ENCODE results near the gene PRMT5. TPM values are rescaled to one million over a fixed set of nuclear protein-coding genes. Genes with fewer than 3 reads are reported as not detected.
A peak's percentile ranks its signal among the peaks of the same experiment; 100 is the strongest.

PRMT5 gene
- total and polyA plus RNA-seq, 9 donors = 41.8 to 85.2 (median 69.1) TPM

- peaks cover 14% of the 10 kb centered on the region for H3K4me1 ChIP-seq (ENCODE audit: control insufficient read depth, insufficient read depth, low read length)
- H3K27ac ChIP-seq (ENCODE audit: low read length) = peak overlapping the region; percentile 97
- no peaks in the 10 kb centered on the region for H3K9me3 ChIP-seq (replicated peaks; ENCODE audit: control insufficient read depth, low read depth, low read length)
- WGBS (ENCODE audit: insufficient coverage) = no CpG with 5 or more reads among the region's 1 CpG
- peaks cover 25% of the 10 kb centered on the region for H3K36me3 ChIP-seq (ENCODE audit: control insufficient read depth, insufficient read depth, low read length)
- DNase-seq = no peak
- H3K4me3 ChIP-seq (ENCODE audit: low read length) = peak overlapping the region; percentile 87
- no peaks in the 10 kb centered on the region for H3K27me3 ChIP-seq (ENCODE audit: control insufficient read depth, insufficient read depth, low read length)
Measured at GRCh38 chr14:22870811-22871223, 58.4 kb downstream of the PRMT5 start.

Other genes with a start within 250 kb of the PRMT5 start
- gene OXA1L, start 162.7 kb downstream of the PRMT5 start, total RNA-seq = 171 TPM
- gene OXA1L, start 162.7 kb downstream of the PRMT5 start, polyA plus RNA-seq (ENCODE audit: insufficient read depth in 1 of 8, insufficient read length in 8 of 8, low replicate concordance in 1 of 8) = 100 to 1,000 TPM; 181 to 242 (median 205) TPM
- 15.8 TPM for gene SLC7A7, start 113.9 kb downstream of the PRMT5 start, total RNA-seq
- gene SLC7A7, start 113.9 kb downstream of the PRMT5 start, polyA plus RNA-seq (ENCODE audit: insufficient read depth in 1 of 8, insufficient read length in 8 of 8, low replicate concordance in 1 of 8) = 10 to 100 TPM; 23.5 to 59.3 (median 29.2) TPM
- gene MRPL52, start 99.5 kb downstream of the PRMT5 start, total RNA-seq = 69.2 TPM
- gene MRPL52, start 99.5 kb downstream of the PRMT5 start, polyA plus RNA-seq (ENCODE audit: insufficient read depth in 1 of 8, insufficient read length in 8 of 8, low replicate concordance in 1 of 8) = 10 to 100 TPM; 54.3 to 85.8 (median 66.0) TPM
- 232 TPM for gene MMP14, start 92.8 kb downstream of the PRMT5 start, total RNA-seq
- gene MMP14, start 92.8 kb downstream of the PRMT5 start, polyA plus RNA-seq (ENCODE audit: insufficient read depth in 1 of 8, insufficient read length in 8 of 8, low replicate concordance in 1 of 8) = 100 to 1,000 TPM; 108 to 315 (median 188) TPM
- 14.5 TPM for gene LRP10, start 57.6 kb downstream of the PRMT5 start, total RNA-seq
- gene LRP10, start 57.6 kb downstream of the PRMT5 start, polyA plus RNA-seq (ENCODE audit: insufficient read depth in 1 of 8, insufficient read length in 8 of 8, low replicate concordance in 1 of 8) = 10 to 100 TPM; 34.1 to 49.9 (median 47.2) TPM
- 0.13 TPM for gene REM2, start 46.2 kb downstream of the PRMT5 start, total RNA-seq
- under 1 TPM in 7 of 8 donors, not detected in 1; 0.15 to 0.32 (median 0.19) TPM for gene REM2, start 46.2 kb downstream of the PRMT5 start, polyA plus RNA-seq (ENCODE audit: insufficient read depth in 1 of 8, insufficient read length in 8 of 8, low replicate concordance in 1 of 8)
- 67.6 TPM for gene RBM23, start 10.2 kb downstream of the PRMT5 start, total RNA-seq
- gene RBM23, start 10.2 kb downstream of the PRMT5 start, polyA plus RNA-seq (ENCODE audit: insufficient read depth in 1 of 8, insufficient read length in 8 of 8, low replicate concordance in 1 of 8) = 10 to 100 TPM; 51.7 to 66.3 (median 55.8) TPM
- gene HAUS4, start 27.7 kb upstream of the PRMT5 start, total RNA-seq = 39.3 TPM
- gene HAUS4, start 27.7 kb upstream of the PRMT5 start, polyA plus RNA-seq (ENCODE audit: insufficient read depth in 1 of 8, insufficient read length in 8 of 8, low replicate concordance in 1 of 8) = 10 to 100 TPM; 31.2 to 42.9 (median 38.0) TPM
- gene AJUBA, start 53.2 kb upstream of the PRMT5 start, total RNA-seq = 30.5 TPM
- 10 to 100 TPM; 33.5 to 48.6 (median 41.2) TPM for gene AJUBA, start 53.2 kb upstream of the PRMT5 start, polyA plus RNA-seq (ENCODE audit: insufficient read depth in 1 of 8, insufficient read length in 8 of 8, low replicate concordance in 1 of 8)
- gene C14orf93, start 80.8 kb upstream of the PRMT5 start, total RNA-seq = 10.0 TPM
- 10 to 100 TPM in 5 of 8 donors, 1 to 10 TPM in 3; 8.8 to 15.9 (median 11.2) TPM for gene C14orf93, start 80.8 kb upstream of the PRMT5 start, polyA plus RNA-seq (ENCODE audit: insufficient read depth in 1 of 8, insufficient read length in 8 of 8, low replicate concordance in 1 of 8)
- gene PSMB5, start 105.5 kb upstream of the PRMT5 start, total RNA-seq = 154 TPM
- gene PSMB5, start 105.5 kb upstream of the PRMT5 start, polyA plus RNA-seq (ENCODE audit: insufficient read depth in 1 of 8, insufficient read length in 8 of 8, low replicate concordance in 1 of 8) = 100 to 1,000 TPM; 221 to 278 (median 253) TPM
- not detected for gene PSMB11, start 112.8 kb upstream of the PRMT5 start, total RNA-seq
- gene PSMB11, start 112.8 kb upstream of the PRMT5 start, polyA plus RNA-seq (ENCODE audit: insufficient read depth in 1 of 8, insufficient read length in 8 of 8, low replicate concordance in 1 of 8) = not detected
- gene CDH24, start 128.1 kb upstream of the PRMT5 start, total RNA-seq = 2.1 TPM
- 1 to 10 TPM; 3.0 to 6.8 (median 5.0) TPM for gene CDH24, start 128.1 kb upstream of the PRMT5 start, polyA plus RNA-seq (ENCODE audit: insufficient read depth in 1 of 8, insufficient read length in 8 of 8, low replicate concordance in 1 of 8)
- 72.5 TPM for gene ACIN1, start 165.8 kb upstream of the PRMT5 start, total RNA-seq
- 100 to 1,000 TPM; 121 to 157 (median 135) TPM for gene ACIN1, start 165.8 kb upstream of the PRMT5 start, polyA plus RNA-seq (ENCODE audit: insufficient read depth in 1 of 8, insufficient read length in 8 of 8, low replicate concordance in 1 of 8)
- 46.0 TPM for gene C14orf119, start 166.1 kb upstream of the PRMT5 start, total RNA-seq
- 10 to 100 TPM; 47.4 to 68.2 (median 54.6) TPM for gene C14orf119, start 166.1 kb upstream of the PRMT5 start, polyA plus RNA-seq (ENCODE audit: insufficient read depth in 1 of 8, insufficient read length in 8 of 8, low replicate concordance in 1 of 8)
- not detected for gene CIROP, start 175.6 kb upstream of the PRMT5 start, total RNA-seq
- not detected for gene CIROP, start 175.6 kb upstream of the PRMT5 start, polyA plus RNA-seq (ENCODE audit: insufficient read depth in 1 of 8, insufficient read length in 8 of 8, low replicate concordance in 1 of 8)
- 0.13 TPM for gene CEBPE, start 189.9 kb upstream of the PRMT5 start, total RNA-seq
- gene CEBPE, start 189.9 kb upstream of the PRMT5 start, polyA plus RNA-seq (ENCODE audit: insufficient read depth in 1 of 8, insufficient read length in 8 of 8, low replicate concordance in 1 of 8) = under 1 TPM; 0.12 to 0.33 (median 0.16) TPM

Data from muscle of leg (tissue), 11 donors.